OCI-LY3 (cell line): ENCODE results near the gene MS4A2.
"Not testable (repeated sequence)": the region's sequence is repeated elsewhere in the genome, so short reads cannot be mapped to it uniquely, and the experiment has no call there.

Experiments used
- H2AFZ ChIP-seq: fragments of 200-600, 300-600 bp; shearing (Covaris generic); 2 replicates; pipeline ENCODE4 v1.6.0; 2014; ENCODE audit warnings: antibody characterized with exemption, low read depth, low read length
- H3K27ac ChIP-seq: fragments of 200-600, 300-600 bp; sonication (generic); 2 replicates; pipeline ENCODE4 v1.5.1; 2014; ENCODE audit warnings: mild to moderate bottlenecking, low read length, moderate library complexity, mixed read lengths
- H3K27me3 ChIP-seq: fragments of 200-600, 300-600 bp; sonication (generic); 2 replicates; pipeline ENCODE4 v1.6.1; 2014; ENCODE audit warnings: low read depth, low read length, mixed read lengths
- H3K36me3 ChIP-seq: fragments of 200-600, 300-600 bp; sonication (generic); replicated peaks from 2 replicates; pipeline ENCODE3; 2014; ENCODE audit warnings: low read depth, low read length, mixed read lengths
- H3K4me1 ChIP-seq: fragments of 300-600, 200-600 bp; sonication (generic); 2 replicates; pipeline ENCODE4 v1.6.1; 2014; ENCODE audit warnings: low read length, mixed read lengths
- H3K4me2 ChIP-seq: fragments of 200-600, 300-600 bp; sonication (generic); 2 replicates; pipeline ENCODE4 v1.6.1; 2014; ENCODE audit warnings: low read length, mixed read lengths
- H3K4me3 ChIP-seq: fragments of 300-600, 200-600 bp; sonication (generic); 2 replicates; pipeline ENCODE4 v1.5.1; 2014; ENCODE audit warnings: antibody characterized with exemption, mild to moderate bottlenecking, low read length, moderate library complexity
- H3K79me2 ChIP-seq: fragments of 300-600, 200-600 bp; shearing (Covaris generic); 2 replicates; pipeline ENCODE4 v1.6.1; 2014; ENCODE audit warnings: mild to moderate bottlenecking, low read length, mixed read lengths
- H3K9ac ChIP-seq: fragments of 300-600, 200-600 bp; shearing (Covaris generic); 2 replicates; pipeline ENCODE4 v1.6.0; 2014; ENCODE audit warnings: mild to moderate bottlenecking, low read length, moderate library complexity
- H3K9me3 ChIP-seq: fragments of 200-600, 300-600 bp; shearing (Covaris generic); 2 replicates; pipeline ENCODE4 v1.6.1; 2014; ENCODE audit warnings: low read length, mixed read lengths; ENCODE audit not compliant: insufficient read depth
- H4K20me1 ChIP-seq: fragments of 200-600, 300-600 bp; sonication (generic); 2 replicates; pipeline ENCODE4 v1.6.1; 2016; ENCODE audit warnings: low read length, mixed read lengths; ENCODE audit not compliant: insufficient read depth
- EZH2phosphoT487 ChIP-seq: fragments of 200-600 bp; shearing (Covaris generic); IDR thresholded peaks from 2 replicates; pipeline ENCODE4 v1.6.1; 2018; ENCODE audit warnings: antibody characterized with exemption, mixed run types, low read depth
- TF ChIP-seq, protein P1 (sequence below): fragments of 200-600, 300-600 bp; sonication (generic); IDR thresholded peaks from 2 replicates; pipeline ENCODE4 v1.5.1; 2014; ENCODE audit warnings: antibody characterized with exemption, low read length, low read depth

The MS4A2 gene

DNA sequence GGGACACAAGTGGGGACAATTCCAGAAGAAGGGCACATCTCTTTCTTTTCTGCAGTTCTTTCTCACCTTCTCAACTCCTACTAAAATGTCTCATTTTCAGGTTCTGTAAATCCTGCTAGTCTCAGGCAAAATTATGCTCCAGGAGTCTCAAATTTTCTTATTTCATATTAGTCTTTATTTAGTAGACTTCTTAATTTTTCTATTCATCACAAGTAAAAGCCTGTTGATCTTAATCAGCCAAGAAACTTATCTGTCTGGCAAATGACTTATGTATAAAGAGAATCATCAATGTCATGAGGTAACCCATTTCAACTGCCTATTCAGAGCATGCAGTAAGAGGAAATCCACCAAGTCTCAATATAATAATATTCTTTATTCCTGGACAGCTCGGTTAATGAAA lies at the start of gene MS4A2:
Gene MS4A2 (plus strand): TSS at position 301 of the 400 bp plus-strand sequence. CDS start 102 bp downstream, outside the sequence.
- Histone ChIP-seq H3K9ac (no peak within 1 kb of the TSS), H2AFZ (no peak within 1 kb of the TSS), H3K4me1 (no peaks in the 10 kb centered on the region), H3K79me2 (no peaks in the 10 kb centered on the region), H3K9me3 (no peaks in the 10 kb centered on the region), H4K20me1 (no peaks in the 10 kb centered on the region), H3K4me3 (no peak within 1 kb of the TSS), H3K27me3 (no peaks in the 10 kb centered on the region), H3K36me3 (no peaks in the 10 kb centered on the region), H3K27ac (no peak within 1 kb of the TSS), H3K4me2 (no peak within 1 kb of the TSS)
- TF ChIP-seq EZH2phosphoT487, result no peak
- TF ChIP-seq, protein P1, sequence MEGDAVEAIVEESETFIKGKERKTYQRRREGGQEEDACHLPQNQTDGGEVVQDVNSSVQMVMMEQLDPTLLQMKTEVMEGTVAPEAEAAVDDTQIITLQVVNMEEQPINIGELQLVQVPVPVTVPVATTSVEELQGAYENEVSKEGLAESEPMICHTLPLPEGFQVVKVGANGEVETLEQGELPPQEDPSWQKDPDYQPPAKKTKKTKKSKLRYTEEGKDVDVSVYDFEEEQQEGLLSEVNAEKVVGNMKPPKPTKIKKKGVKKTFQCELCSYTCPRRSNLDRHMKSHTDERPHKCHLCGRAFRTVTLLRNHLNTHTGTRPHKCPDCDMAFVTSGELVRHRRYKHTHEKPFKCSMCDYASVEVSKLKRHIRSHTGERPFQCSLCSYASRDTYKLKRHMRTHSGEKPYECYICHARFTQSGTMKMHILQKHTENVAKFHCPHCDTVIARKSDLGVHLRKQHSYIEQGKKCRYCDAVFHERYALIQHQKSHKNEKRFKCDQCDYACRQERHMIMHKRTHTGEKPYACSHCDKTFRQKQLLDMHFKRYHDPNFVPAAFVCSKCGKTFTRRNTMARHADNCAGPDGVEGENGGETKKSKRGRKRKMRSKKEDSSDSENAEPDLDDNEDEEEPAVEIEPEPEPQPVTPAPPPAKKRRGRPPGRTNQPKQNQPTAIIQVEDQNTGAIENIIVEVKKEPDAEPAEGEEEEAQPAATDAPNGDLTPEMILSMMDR, result no peak

DNA sequence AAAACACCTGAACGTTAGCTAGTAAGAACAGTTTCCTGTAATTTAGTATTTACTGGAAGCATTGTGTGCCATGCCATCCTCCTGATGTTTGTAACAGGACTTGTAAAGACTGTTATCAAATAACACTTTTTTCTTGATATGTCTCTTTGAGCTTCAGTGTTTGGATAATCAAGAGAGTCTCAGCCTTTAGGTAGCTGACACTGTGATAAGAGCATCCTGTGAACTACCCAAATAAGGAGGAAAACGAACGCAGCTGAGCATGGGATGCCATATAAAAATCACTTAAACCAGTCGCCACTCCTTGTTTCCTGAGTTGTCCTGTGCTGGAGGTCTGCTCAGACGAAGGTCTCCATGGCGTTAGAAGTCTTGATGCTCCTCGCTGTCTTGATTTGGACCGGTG lies 48.4 kb upstream of the MS4A2 start, which contains the start of gene OOSP2:
Gene OOSP2 (plus strand): TSS at position 301 of the 400 bp plus-strand sequence. CDS start 51 bp downstream, at position 352.
- no peak within 1 kb of the TSS for H3K9ac ChIP-seq
- peaks cover 3% of the 10 kb centered on the region; the same call in 1 of the 2 replicates for H3K27me3 ChIP-seq
- H3K4me1 ChIP-seq, result no peaks in the 10 kb centered on the region
- no peak within 1 kb of the TSS for H3K4me2 ChIP-seq
- TF ChIP-seq EZH2phosphoT487, result no peak
- TF ChIP-seq, protein P1, result no peak
- no peak within 1 kb of the TSS for H3K27ac ChIP-seq
- no peaks in the 10 kb centered on the region for H3K9me3 ChIP-seq
- no peaks in the 10 kb centered on the region for H3K79me2 ChIP-seq
- no peak within 1 kb of the TSS for H2AFZ ChIP-seq
- H3K4me3 ChIP-seq, result no peak within 1 kb of the TSS
- no peaks in the 10 kb centered on the region for H3K36me3 ChIP-seq
- H4K20me1 ChIP-seq, result no peaks in the 10 kb centered on the region

DNA sequence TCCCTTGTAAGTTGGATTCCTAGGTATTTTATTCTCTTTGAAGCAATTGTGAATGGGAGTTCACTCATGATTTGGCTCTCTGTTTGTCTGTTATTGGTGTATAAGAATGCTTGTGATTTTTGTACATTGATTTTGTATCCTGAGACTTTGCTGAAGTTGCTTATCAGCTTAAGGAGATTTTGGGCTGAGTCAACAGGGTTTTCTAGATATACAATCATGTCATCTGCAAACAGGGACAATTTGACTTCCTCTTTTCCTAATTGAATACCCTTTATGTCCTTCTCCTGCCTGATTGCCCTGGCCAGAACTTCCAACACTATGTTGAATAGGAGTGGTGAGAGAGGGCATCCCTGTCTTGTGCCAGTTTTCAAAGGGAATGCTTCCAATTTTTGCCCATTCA lies 38.0 kb upstream of the MS4A2 start:
- not testable (repeated sequence) for H3K4me3 ChIP-seq, H3K4me2 ChIP-seq

DNA sequence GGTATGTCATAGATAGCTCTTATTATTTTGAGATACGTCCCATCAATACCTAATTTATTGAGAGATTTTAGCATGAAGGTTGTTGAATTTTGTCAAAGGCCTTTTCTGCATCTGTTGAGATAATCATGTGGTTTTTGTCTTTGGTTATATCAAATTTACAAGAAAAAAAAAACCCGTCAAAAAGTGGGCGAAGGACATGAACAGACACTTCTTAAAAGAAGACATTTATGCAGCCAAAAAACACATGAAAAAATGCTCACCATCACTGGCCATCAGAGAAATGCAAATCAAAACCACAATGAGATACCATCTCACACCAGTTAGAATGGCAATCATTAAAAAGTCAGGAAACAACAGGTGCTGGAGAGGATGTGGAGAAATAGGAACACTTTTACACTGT lies 37.6 kb upstream of the MS4A2 start:
- peaks cover 15% of the 10 kb centered on the region; the same call in 1 of the 2 replicates for H3K27me3 ChIP-seq
- H3K4me2 ChIP-seq, H3K4me3 ChIP-seq, H3K4me1 ChIP-seq, H3K36me3 ChIP-seq, H3K79me2 ChIP-seq, H4K20me1 ChIP-seq, H3K9me3 ChIP-seq, H3K9ac ChIP-seq, H2AFZ ChIP-seq, H3K27ac ChIP-seq: not testable (repeated sequence)

More for the DNA sequence above, 38.0 kb upstream of the MS4A2 start:
- H3K27me3 ChIP-seq, result peaks cover 18% of the 10 kb centered on the region; the same call in 1 of the 2 replicates
- H3K9ac ChIP-seq, H4K20me1 ChIP-seq, H3K27ac ChIP-seq, H3K79me2 ChIP-seq, H2AFZ ChIP-seq, H3K36me3 ChIP-seq, H3K9me3 ChIP-seq, H3K4me1 ChIP-seq: not testable (repeated sequence)

DNA sequence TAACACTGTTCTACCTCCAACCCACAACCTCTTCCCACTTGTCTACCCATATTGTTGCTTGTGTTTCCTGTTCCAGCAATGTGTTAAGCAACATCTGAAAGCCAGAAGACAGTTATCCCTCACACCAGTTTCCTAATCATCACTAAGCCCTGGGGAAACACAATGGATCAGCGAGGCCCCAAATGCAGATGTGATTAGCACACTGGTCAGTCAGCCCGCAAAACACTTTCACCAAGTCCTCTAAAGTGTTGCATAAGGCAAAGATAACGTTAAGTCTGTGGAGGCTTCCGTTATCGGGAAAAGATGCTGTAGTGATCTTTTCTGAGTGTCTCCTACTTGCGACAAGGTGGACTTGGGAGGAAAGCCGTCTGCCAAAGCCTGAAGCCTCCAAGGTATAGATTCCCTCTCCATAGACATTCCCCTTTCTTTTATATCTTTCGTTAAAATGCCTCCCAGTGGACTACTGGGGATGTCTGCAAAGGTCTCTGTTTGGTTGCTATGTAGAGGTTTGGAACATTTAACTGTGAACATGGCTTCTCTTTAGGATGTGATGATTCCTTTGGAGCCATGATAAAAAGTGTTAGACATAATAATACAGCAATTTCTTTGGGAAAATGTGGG lies 32.0 kb upstream of the MS4A2 start, which contains the start of gene MS4A3:
Gene MS4A3 (plus strand): TSS at position 317 of the 621 bp plus-strand sequence. CDS start 4,496 bp downstream, outside the sequence.
- Histone ChIP-seq H3K4me3 (no peak within 1 kb of the TSS), H3K9me3 (no peaks in the 10 kb centered on the region), H2AFZ (no peak within 1 kb of the TSS), H3K4me1 (no peaks in the 10 kb centered on the region), H3K9ac (no peak within 1 kb of the TSS), H3K79me2 (no peaks in the 10 kb centered on the region), H4K20me1 (no peaks in the 10 kb centered on the region), H3K27ac (no peak within 1 kb of the TSS), H3K27me3 (no peaks in the 10 kb centered on the region), H3K4me2 (no peak within 1 kb of the TSS), H3K36me3 (no peaks in the 10 kb centered on the region)
- TF ChIP-seq, protein P1, result no peak
- no peak for TF ChIP-seq EZH2phosphoT487
